Keratinocyte (primary cell): ENCODE results near the gene IPMK. TPM values are rescaled to one million over a fixed set of nuclear protein-coding genes. Genes with fewer than 3 reads are reported as not detected.
"Not testable (repeated sequence)": the region's sequence is repeated elsewhere in the genome, so short reads cannot be mapped to it uniquely, and the experiment has no call there.

Experiments
- DNase-seq: peaks from one replicate; pipeline ENCODE4 v3.0.0-alpha.2; 2011; ENCODE audit warnings: low read depth, missing footprints, low spot score
- FAIRE-seq: peaks from 2 replicates; lab custom pipeline; 2011; peaks lifted over from hg19 to GRCh38; lab: Jason Lieb, UNC
- H2AFZ ChIP-seq: 2 replicates; pipeline ENCODE4 v1.6.0; 2012; ENCODE audit warnings: low read length, control low read depth, inconsistent platforms; ENCODE audit not compliant: control insufficient read depth
- H3K27ac ChIP-seq: 2 replicates; pipeline ENCODE4 v1.5.1; 2011; ENCODE audit warnings: low read length; ENCODE audit not compliant: control insufficient read depth, insufficient read depth
- H3K27me3 ChIP-seq: 3 replicates; pipeline ENCODE4 v1.6.0; 2011; ENCODE audit warnings: low read length; ENCODE audit not compliant: control insufficient read depth, insufficient read depth; ENCODE audit errors: extremely low read depth
- H3K36me3 ChIP-seq, 2 experiments: 2 replicates in 1 of 2; 3 replicates in 1 of 2; pipeline ENCODE4 v1.5.1; 2011; ENCODE audit warnings: low read length in 2 of 2, mild to moderate bottlenecking in 1 of 2; ENCODE audit not compliant: control insufficient read depth in 2 of 2, insufficient read depth in 2 of 2; ENCODE audit errors: extremely low read depth in 1 of 2
- H3K4me1 ChIP-seq: 3 replicates; pipeline ENCODE4 v1.5.1; 2011; ENCODE audit warnings: low read length; ENCODE audit not compliant: control insufficient read depth, insufficient read depth; ENCODE audit errors: extremely low read depth
- H3K4me2 ChIP-seq: 3 replicates; pipeline ENCODE4 v1.6.0; 2011; ENCODE audit warnings: low read depth, low read length; ENCODE audit not compliant: control insufficient read depth, insufficient read depth; ENCODE audit errors: extremely low read depth
- H3K4me3 ChIP-seq, 3 experiments: fragments of 200-600 bp in 1 of 3; sonication (generic) in 1 of 3; 2 replicates in 2 of 3; 3 replicates in 1 of 3; pipeline ENCODE4 v1.5.1; 2011 to 2016; ENCODE audit warnings: low read length in 3 of 3, mild to moderate bottlenecking in 3 of 3, control low read depth in 2 of 3, inconsistent platforms in 1 of 3, low read depth in 1 of 3, mixed read lengths in 1 of 3, mixed run types in 1 of 3, moderate library complexity in 1 of 3; ENCODE audit not compliant: control insufficient read depth in 2 of 3, insufficient read depth in 2 of 3; ENCODE audit errors: extremely low read depth in 1 of 3
- H3K79me2 ChIP-seq: 2 replicates; pipeline ENCODE4 v1.6.0; 2012; ENCODE audit warnings: low read length; ENCODE audit not compliant: control insufficient read depth, insufficient read depth
- H3K9ac ChIP-seq: 3 replicates; pipeline ENCODE4 v1.6.0; 2011; ENCODE audit warnings: low read length; ENCODE audit not compliant: control insufficient read depth, insufficient read depth; ENCODE audit errors: extremely low read depth
- H3K9me1 ChIP-seq: 3 replicates; pipeline ENCODE4 v1.6.0; 2011; ENCODE audit warnings: low read length; ENCODE audit not compliant: control insufficient read depth, insufficient read depth; ENCODE audit errors: extremely low read depth
- H3K9me3 ChIP-seq: 2 replicates; pipeline ENCODE4 v1.5.1; 2012; ENCODE audit warnings: low read depth, low read length; ENCODE audit not compliant: control insufficient read depth
- H4K20me1 ChIP-seq: 3 replicates; pipeline ENCODE4 v1.6.0; 2011; ENCODE audit warnings: low read length; ENCODE audit not compliant: control insufficient read depth, insufficient read depth; ENCODE audit errors: extremely low read depth
- EZH2 ChIP-seq: IDR thresholded peaks from one replicate; pipeline ENCODE4 v1.6.1; 2012; ENCODE audit warnings: inconsistent platforms, mild to moderate bottlenecking, low read length, moderate library complexity
- dilution Hi-C: fragments of 300-500 bp; cut with MboI; formaldehyde crosslinking; loops from one replicate; pipeline ENCODE4 v1.7.0; 2020; ENCODE audit warnings: low sequenced_read_pairs; ENCODE audit not compliant: extremely low pct_ligation_motif_present
- polyA plus RNA-seq, 5 experiments: library from polyadenylated mRNA; depleted of rRNA in 3 of 5; stranded (reverse) in 3 of 5; stranded (forward) in 1 of 5; unstranded in 1 of 5; fragments of >200 nt; gene quantifications; 1 replicate in 1 of 5; 2 replicates in 3 of 5; 3 replicates in 1 of 5; pipeline versions ENCODE4 v1.2.1 to v1.2.3, GENCODE V29; 2011 to 2012; ENCODE audit warnings: missing spikeins in 2 of 5, low read depth in 1 of 5, low replicate concordance in 1 of 5
- TF ChIP-seq, protein P1 (sequence below), 3 experiments: IDR thresholded peaks in 1 of 3; conservative IDR thresholded peaks in 1 of 3; optimal IDR thresholded peaks in 1 of 3; 2 replicates in 2 of 3; 3 replicates in 1 of 3; pipeline versions ENCODE3 to v1.5.1; 2011; ENCODE audit warnings: low read length in 3 of 3, mild to moderate bottlenecking in 3 of 3, moderate library complexity in 2 of 3, control low read depth in 1 of 3, inconsistent platforms in 1 of 3; ENCODE audit not compliant: insufficient read depth in 2 of 3; ENCODE audit errors: extremely low read depth in 1 of 3

IPMK gene
- polyA plus RNA-seq, 1 donor (not counting 4 experiments of a cell fraction or from before 2014, with no cell fraction given) = 4.5 TPM

- H3K4me3 ChIP-seq, H3K27ac ChIP-seq, dilution Hi-C loops: not testable (repeated sequence)
Observed at GRCh38 chr10:58243801-58244200, 23.9 kb downstream of the IPMK start.

GRCh38 chr10:58243269-58243668 lies 24.4 kb downstream of the IPMK start:
- Histone ChIP-seq H3K4me2 (no peak overlapping the region), H4K20me1 (no peaks in the 10 kb centered on the region), H3K27ac (no peak overlapping the region), H3K4me1 (peaks cover 16% of the 10 kb centered on the region), H3K27me3 (no peaks in the 10 kb centered on the region), H3K9me1 (no peaks in the 10 kb centered on the region), H3K4me3 (no peak overlapping the region), H2AFZ (no peak overlapping the region), H3K9me3 (no peaks in the 10 kb centered on the region), H3K9ac (no peak overlapping the region), H3K36me3 (no peaks in the 10 kb centered on the region), H3K79me2 (peaks cover 2% of the 10 kb centered on the region)
- dilution Hi-C loops = no loop called here
- no peak for TF ChIP-seq EZH2
- TF ChIP-seq, protein P1, sequence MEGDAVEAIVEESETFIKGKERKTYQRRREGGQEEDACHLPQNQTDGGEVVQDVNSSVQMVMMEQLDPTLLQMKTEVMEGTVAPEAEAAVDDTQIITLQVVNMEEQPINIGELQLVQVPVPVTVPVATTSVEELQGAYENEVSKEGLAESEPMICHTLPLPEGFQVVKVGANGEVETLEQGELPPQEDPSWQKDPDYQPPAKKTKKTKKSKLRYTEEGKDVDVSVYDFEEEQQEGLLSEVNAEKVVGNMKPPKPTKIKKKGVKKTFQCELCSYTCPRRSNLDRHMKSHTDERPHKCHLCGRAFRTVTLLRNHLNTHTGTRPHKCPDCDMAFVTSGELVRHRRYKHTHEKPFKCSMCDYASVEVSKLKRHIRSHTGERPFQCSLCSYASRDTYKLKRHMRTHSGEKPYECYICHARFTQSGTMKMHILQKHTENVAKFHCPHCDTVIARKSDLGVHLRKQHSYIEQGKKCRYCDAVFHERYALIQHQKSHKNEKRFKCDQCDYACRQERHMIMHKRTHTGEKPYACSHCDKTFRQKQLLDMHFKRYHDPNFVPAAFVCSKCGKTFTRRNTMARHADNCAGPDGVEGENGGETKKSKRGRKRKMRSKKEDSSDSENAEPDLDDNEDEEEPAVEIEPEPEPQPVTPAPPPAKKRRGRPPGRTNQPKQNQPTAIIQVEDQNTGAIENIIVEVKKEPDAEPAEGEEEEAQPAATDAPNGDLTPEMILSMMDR (optimal IDR thresholded peaks at IDR 0.05 in 1 of 3, IDR thresholded peaks at IDR 0.05 in 1 of 3, conservative IDR thresholded peaks at IDR 0.05 in 1 of 3; ENCODE audit: extremely low read depth in 1 of 3, insufficient read depth in 2 of 3, low read length in 3 of 3) = no peak
- FAIRE-seq (no peak), DNase-seq (no peak)

More at GRCh38 chr10:58243801-58244200, 23.9 kb downstream of the IPMK start:
- H3K4me1 ChIP-seq = peaks cover 15% of the 10 kb centered on the region
- H3K9ac ChIP-seq, H3K4me2 ChIP-seq, DNase-seq, H3K9me3 ChIP-seq, H3K27me3 ChIP-seq, H3K79me2 ChIP-seq, H3K9me1 ChIP-seq, H3K36me3 ChIP-seq, H2AFZ ChIP-seq, H4K20me1 ChIP-seq, FAIRE-seq: not testable (repeated sequence)

DNA sequence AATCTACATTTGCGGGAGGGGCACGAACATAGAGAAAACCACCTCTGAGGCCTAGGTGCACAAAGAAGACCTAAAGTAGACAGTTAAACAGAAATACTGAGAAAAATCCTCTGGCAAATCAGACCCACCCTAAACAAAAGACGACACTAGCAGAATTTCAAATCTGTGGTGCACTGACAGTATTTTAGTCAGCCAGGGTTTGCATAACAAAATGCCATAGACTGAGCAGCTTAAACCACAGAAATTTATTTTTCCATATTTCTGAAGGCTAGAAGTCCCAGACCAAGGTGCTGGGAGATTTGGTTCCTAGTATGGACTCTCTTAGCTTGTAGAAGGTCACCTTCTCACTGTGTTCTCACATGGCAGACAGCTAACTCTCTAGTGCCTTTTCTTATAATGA lies 26.3 kb downstream of the IPMK start:
- peaks cover 31% of the 10 kb centered on the region for H3K4me1 ChIP-seq
- H3K4me3 ChIP-seq = no peak overlapping the region
- no peaks in the 10 kb centered on the region for H3K36me3 ChIP-seq
- no peaks in the 10 kb centered on the region for H3K9me3 ChIP-seq
- H3K4me2 ChIP-seq = no peak overlapping the region
- no peak overlapping the region for H3K9ac ChIP-seq
- no peak overlapping the region for H3K27ac ChIP-seq
- H3K79me2 ChIP-seq = peaks cover 4% of the 10 kb centered on the region
- H3K27me3 ChIP-seq = no peaks in the 10 kb centered on the region
- no peak for DNase-seq
- no peaks in the 10 kb centered on the region for H4K20me1 ChIP-seq
- TF ChIP-seq EZH2 = no peak
- TF ChIP-seq, protein P1 (optimal IDR thresholded peaks at IDR 0.05 in 1 of 3, IDR thresholded peaks at IDR 0.05 in 1 of 3, conservative IDR thresholded peaks at IDR 0.05 in 1 of 3; ENCODE audit: extremely low read depth in 1 of 3, insufficient read depth in 2 of 3, low read length in 3 of 3) = no peak
- no peaks in the 10 kb centered on the region for H3K9me1 ChIP-seq
- no peak for FAIRE-seq
- dilution Hi-C loops = no loop called here
- H2AFZ ChIP-seq = no peak overlapping the region
